DMS79 (cell line): ENCODE results near the gene ZNF155.

Experiments used
- DNase-seq: peaks from one replicate; lab custom pipeline; 2025; lab: John Stamatoyannopoulos, UW

The ZNF155 gene

DNA sequence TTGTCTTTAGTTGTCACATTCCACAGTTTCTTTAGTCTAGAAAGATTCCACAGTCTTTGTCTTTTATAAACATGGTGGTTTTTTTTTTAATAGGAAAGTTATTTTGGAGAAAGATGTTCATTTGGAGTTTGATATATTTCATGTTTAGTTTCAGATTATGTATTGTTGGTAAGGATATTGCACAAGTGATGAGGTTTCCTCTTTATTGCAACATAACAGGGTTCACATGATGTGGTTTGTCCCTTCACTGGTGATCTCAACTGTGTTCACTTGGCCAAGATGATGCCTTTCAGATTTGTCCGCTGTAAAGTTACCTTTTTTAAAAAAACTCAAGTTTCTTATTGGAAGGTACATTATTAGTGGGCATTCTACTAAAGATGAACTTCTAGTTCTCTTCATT is 22.0 kb downstream of the ZNF155 start:
- no peak for DNase-seq

DNA sequence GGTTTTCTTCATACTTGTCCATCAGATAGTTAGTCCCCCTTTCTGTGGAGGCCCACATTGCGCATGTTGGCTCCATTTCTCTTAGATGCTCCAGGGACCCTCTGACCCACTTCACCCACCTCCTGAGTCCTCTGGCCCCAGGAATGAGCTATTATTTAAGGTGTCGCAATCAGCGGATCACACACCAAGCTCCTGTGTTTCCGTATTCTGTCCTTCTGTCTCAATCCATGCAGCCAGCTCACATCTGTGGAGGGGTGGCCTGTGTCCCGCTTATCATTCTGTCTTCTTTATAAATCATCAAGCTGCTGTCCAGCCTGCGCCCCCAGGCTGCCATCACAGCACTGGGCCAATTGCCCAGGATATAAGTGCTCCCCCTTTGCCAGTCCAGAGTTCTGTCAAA is 23.5 kb downstream of the ZNF155 start:
- DNase-seq = no peak

DNA sequence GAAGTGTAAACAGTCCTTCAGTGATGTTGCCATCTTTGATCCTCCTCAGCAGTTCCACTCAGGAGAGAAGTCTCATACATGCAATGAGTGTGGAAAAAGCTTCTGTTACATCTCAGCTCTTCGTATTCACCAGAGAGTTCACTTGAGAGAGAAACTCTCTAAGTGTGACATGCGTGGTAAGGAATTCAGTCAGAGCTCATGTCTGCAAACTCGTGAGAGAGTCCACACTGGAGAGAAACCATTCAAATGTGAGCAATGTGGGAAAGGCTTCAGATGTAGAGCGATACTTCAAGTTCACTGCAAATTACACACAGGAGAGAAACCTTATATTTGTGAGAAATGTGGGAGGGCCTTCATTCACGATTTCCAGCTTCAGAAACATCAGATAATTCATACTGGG is 26.5 kb downstream of the ZNF155 start:
- no peak for DNase-seq

DNA sequence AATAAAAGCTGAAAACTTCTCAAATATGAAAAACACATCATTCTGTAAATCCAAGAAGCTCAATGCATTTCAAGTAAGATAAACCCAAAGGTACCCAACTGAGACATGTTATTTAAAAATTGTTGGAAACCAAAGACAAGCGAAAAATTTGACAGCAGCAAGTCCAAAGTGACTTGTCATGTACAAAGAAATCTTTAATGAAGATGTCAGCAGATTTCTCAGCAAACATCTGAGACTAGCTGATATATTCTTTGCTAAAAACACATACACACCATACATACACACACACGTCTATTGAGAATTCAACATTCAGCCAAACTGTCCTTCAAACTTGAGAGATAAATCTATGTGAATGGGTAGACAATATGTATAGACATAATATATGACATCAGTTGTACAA is 35.5 kb downstream of the ZNF155 start:
- DNase-seq = no peak

DNA sequence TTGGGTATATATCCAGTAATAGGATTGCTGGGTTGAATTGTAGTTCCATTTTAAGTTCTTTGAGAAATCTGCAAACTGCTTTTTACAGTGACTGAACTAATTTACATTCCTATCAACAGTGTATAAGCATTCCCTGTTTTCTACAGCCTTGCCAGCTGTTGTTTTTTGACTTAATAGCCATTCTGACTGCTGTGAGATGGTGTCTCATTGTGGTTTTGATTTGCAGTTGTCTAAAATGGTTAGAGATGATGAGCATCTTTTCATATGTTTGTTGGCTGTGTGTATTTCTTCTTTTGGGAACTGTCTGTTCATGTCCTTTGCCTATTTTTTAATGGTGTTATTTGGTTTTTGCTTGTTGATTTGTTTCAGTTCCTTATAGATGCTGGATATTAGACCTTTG is 37.2 kb downstream of the ZNF155 start:
- DNase-seq = no peak

DNA sequence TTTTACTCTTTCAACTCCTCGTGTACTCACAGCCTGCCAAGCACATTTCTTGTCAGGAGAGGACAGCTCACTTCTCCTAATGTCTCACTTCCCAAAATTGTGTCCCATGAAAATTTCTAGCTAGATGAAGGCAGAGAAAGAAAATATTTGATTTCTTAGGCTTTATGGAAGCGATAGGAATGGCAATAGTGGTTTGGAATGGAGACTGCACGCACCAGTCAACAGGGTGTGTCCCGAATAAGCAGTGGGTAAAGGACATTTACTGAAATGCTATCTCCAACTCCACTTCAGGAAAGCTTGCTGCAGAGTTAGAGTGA is 40.9 kb downstream of the ZNF155 start:
- DNase-seq = no peak

DNA sequence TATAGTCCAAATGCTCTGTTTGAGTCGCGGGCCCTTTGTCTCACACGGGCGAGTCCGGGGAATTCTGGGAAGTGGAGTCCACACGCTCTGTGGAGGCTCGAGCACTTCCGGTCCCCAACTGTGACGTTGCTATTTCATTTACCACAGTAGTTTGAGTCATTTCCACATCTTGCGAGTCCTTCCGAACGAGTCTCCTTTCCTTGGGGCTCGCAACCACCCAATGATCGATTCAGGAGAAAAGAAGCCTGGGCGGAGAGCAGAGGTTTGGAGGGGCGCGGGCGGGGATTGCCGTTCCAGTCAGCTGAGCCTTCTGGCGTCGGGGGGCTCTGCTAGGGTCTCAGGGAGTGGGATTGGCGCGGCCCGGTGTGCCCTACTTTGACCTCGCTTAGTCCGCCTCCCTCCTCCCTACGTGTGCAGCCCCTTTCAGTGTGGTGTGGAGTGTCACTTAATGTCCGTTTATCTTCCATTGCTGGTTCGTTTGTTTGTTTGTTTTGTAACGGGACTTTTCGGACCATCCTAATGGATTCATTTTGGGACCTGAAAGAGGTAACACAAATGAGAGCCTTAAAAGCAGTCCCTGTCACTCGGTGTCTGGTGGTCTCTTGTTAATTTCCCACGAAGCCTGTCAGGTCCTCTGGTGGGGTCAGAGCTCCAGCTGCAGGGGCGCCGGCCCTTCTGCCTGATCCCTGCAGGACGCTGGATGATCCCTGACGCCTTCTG is 41.4 kb downstream of the ZNF155 start, which contains the start of gene ZNF222:
Gene ZNF222, plus strand, starts transcription at position 163 of the 720 bp plus-strand sequence. Its CDS starts 58 bp downstream, at position 221.
- DNase-seq = peak; percentile 83

DNA sequence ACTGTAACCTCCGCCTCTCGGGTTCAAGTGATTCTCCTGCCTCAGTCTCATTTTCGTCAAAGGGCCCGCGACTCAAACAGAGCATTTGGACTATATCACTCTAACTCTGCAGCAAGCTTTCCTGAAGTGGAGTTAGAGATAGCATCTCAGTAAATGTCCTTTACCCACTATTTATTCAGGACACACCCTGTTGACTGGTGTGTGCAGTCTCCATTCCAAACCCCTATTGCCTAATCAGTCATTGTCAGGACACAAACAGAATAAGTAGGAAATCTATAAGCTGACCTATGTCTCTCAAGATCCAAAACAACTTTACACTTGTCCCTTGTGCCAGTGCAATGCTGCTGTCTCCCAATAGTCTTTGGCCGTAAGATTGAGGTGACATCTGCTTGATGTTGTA is 42.6 kb downstream of the ZNF155 start:
- no peak for DNase-seq

DNA sequence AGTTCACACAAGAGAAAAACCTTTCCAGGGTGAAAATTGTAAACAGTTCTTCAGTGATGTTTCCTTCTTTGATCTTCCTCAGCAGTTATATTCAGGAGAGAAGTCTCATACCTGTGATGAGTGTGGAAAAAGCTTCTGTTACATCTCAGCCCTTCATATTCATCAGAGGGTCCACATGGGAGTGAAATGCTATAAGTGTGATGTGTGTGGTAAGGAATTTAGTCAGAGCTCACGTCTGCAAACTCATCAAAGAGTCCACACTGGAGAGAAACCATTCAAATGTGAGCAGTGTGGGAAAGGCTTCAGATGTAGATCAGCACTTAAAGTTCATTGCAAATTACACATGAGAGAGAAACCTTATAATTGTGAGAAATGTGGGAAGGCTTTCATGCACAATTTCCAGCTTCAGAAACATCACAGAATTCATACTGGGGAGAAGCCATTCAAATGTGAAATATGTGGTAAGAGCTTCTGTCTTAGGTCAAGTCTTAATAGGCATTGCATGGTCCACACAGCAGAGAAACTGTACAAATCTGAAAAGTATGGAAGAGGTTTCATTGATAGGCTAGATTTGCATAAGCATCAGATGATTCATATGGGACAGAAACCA is 48.1 kb downstream of the ZNF155 start:
- DNase-seq = no peak

DNA sequence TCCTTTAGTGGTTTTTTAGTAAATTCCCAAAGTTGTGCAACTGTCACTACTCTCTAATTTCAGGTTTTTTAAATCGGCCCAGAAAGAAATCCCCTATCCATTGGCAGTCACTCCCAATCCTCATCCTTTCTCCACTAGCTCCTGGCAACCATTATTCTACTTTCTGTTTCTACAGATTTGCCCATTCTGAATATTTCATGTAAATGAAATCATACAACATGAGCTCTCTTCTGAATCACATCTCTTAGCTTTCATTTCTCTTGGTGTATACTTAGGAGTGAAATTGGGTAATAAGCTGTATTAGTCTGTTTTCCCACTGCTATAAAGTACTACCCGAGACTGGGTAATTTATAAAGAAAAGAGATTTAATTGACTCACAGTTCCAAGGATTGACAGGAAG is 58.2 kb downstream of the ZNF155 start:
- DNase-seq = no peak
